NCI-H526 (cell line): ENCODE results near the gene ADRA2A.

Experiments
- DNase-seq, 2 experiments: peaks; one replicate each; lab custom pipeline; 2025; lab: John Stamatoyannopoulos, UW

The ADRA2A gene

DNA sequence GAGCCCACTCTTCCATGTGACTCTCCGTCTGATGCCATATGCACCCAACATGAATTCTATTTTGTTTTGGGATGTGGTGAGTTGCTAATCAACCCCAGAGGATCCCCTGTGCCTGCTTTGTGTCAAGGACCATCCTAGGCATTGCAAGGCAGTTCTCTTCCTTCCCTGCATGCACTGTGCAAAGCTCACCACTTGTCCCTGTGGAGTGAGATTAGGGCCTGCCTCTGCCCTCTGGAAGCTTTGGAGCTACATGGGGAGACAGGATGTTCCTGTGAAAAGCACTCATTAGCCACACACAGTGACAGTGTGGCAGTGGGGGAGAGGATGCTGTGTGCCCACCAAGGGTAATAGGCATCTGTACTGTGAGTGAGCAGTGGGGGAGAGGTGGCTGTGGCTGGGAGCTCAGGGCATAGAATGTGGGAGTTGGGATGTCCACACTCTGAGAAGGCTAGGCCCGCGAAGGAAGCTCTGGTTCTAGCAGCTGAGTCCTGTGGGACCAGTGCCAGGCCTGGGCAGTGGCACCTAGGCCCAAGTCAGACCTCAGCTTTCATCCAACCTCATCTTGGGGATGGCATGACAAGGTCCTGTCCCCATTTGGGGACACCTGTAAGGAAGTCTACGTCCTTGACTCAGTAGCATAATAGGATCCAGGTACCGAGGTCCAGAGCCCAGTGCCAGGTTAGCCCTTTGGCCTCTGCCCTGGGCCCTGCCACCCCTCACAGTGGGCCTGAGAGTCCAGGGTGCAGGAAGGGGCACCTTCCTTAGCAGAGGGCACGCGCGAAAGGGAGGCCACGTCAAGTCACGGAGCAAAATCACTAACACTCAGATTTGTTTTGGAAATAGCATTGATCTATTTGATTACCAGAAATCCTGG lies 6.6 kb downstream of the ADRA2A start:
- no peak for DNase-seq

DNA sequence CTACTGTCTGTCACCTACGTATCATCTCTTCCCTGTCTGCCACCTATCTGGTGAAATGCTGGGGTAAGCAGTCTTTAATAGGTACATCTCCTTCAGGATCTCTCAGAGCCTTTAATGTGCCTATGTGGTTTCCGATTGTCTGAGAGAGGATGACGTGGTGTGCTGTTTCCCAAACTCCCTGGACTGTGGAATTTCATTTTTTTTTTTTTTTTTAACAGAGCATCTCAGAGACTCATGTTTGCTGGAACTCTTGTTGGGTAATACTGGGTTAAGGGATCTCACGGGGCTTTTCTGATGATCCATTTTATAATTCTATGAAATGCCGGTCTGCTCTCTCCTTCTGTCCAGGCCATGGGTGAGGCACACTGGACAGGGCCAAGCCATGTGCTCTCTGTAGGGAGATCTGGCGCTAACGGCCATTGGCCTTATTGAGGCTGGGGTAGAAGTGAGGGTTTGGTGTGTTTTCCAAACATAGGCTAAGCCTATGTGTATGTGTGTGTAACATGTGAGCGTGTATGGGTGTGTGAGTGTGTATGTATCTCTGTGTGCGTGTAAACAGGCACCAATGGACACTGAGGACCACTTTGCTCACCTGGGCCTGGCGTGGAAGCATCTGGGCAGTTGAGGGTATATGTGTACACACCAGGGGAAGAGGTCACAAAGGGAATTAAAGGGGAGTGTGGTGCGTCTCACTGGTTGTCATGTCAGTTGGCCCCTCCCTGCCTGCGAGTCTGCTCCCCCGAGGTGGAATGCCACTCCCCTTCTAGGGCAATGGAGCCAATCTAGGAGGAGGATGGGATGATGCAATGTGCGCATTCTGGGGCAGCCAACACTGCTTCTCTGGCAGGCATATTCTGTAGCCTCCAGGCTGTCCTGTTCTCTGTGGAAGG lies 7.8 kb downstream of the ADRA2A start:
- no peak for DNase-seq

- no peak for DNase-seq
Observed at GRCh38 chr10:111085690-111086353, 9.0 kb downstream of the ADRA2A start.

DNA sequence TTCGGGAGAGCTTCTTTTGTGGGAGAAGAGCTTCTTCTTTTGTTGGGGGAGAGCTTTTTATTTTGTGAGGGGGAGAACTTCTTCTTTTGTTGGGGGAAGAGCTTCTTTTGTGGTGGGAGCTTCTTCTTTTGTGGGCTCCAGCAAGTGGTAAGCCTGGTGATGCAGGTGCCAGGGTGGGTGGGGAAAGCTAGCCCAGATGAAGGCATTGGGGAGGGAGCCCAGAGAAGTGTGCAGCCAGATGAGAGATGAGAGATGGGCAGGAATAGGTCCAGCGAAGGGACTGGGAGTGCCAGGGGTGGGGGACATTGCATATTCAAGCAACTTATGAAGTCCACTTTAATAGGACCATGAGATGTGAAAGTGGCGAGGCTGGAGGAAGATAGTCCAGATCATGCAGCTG lies 9.7 kb downstream of the ADRA2A start:
- DNase-seq, result no peak

GRCh38 chr10:111087331-111087756 lies 10.5 kb downstream of the ADRA2A start:
- DNase-seq, result no peak

DNA sequence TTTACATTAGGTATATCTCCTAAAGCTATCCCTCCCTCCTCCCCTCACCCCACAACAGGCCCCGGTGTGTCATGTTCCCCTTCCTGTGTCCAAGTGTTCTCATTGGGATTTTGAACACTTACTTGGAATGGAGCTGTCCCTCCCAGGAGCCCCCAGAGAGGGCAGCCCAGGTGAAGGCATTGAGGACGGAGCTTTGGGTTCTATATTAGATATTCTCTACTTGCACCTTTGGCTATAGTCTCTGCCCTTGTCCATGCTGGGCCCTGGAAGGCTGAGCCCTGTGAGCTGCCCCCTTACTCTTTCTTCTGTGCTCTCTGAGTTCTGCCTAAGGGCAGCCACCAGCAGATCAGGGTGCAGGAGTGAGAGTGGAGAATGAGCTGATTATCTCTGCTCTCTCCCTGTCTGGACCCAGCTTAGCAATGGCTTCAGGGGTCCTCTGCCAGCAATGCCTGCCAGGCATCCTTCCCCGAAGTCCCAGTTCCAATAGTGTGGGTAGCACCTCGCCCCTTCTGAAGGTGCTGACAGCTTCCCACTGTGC lies 11.2 kb downstream of the ADRA2A start:
- DNase-seq, result no peak

GRCh38 chr10:111089293-111089692 lies 12.5 kb downstream of the ADRA2A start:
- no peak for DNase-seq

GRCh38 chr10:111091833-111092232 lies 15.0 kb downstream of the ADRA2A start:
- DNase-seq, result no peak

GRCh38 chr10:111093741-111094380 lies 17.0 kb downstream of the ADRA2A start:
- no peak for DNase-seq

- DNase-seq, result no peak
Observed at GRCh38 chr10:111098679-111099437, 22.0 kb downstream of the ADRA2A start.

GRCh38 chr10:111100198-111100597 lies 23.4 kb downstream of the ADRA2A start:
- no peak for DNase-seq

DNA sequence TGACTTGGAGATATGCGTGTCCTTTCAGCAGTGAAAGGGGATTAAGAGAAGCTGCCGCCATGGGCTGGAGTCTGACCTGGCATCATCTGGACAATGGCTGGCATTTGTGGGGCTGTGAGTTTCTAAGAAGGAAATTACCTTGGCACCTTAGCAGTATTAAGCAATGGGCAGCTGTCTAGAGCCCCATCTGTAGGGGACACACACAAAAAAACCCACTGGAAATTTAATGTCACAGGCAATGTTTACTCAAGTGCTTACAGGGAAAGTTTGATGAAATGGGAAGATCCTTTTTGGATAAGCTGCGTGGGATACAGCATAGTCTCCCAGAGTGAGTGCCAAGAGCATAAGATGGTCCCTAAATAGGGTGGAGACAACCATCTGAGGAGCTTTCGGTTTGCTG lies 25.0 kb downstream of the ADRA2A start:
- DNase-seq, result no peak

GRCh38 chr10:111102359-111102837 lies 25.6 kb downstream of the ADRA2A start:
- no peak for DNase-seq

DNA sequence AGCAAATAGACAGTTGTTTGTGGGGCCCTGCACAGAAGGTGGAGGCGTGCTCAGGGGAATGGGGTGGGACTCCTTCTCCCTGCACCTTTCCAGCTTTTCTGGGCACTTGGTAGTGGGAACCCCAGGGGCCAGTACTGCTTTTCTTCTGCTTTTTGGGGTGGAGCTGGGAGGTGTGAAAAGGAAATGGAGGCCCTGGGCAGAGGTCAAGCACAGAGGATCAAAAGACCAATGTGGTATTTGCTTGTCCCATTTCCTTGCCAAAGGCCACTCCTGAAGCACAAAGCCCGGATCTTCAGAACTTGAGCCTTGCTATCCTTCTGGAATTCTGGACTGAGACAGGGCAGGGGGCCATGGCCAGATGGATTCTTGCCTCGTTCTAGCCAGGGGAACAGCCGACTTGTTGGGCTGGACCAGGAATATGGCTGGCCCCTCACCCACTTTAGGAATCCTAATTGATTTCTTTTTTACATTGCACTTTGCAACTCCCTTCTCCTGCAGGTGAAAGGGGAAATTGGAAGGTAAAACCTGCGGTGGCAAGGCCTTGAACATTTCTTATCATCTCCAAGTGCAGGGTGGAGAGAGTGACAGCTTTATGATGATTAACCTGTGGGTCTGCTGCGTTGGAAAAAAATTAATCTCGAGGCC lies 26.5 kb downstream of the ADRA2A start:
- no peak for DNase-seq

DNA sequence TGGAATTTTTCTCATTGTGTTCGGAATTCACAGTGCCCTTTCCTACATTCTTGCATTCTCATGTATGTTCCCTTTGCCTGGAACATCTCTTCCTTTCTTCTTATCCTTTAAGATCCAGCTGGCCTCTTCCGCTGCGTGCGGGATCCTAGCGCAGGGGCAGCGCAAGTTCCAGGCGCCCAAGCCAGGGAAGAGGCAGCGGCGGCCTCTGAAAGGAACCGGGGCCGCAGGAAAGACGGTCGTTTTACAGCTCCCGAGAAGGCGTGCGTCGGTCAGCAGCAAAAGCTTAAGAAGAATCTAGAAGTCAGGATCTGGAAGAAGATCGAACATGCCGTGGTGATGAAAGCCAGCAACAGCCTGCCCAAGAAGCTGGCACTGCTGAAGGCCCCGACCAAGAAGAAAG lies 28.0 kb downstream of the ADRA2A start:
- no peak for DNase-seq

- DNase-seq, result no peak
Observed at GRCh38 chr10:111106081-111106480, 29.3 kb downstream of the ADRA2A start.

GRCh38 chr10:111107023-111107422 lies 30.2 kb downstream of the ADRA2A start:
- DNase-seq, result no peak

DNA sequence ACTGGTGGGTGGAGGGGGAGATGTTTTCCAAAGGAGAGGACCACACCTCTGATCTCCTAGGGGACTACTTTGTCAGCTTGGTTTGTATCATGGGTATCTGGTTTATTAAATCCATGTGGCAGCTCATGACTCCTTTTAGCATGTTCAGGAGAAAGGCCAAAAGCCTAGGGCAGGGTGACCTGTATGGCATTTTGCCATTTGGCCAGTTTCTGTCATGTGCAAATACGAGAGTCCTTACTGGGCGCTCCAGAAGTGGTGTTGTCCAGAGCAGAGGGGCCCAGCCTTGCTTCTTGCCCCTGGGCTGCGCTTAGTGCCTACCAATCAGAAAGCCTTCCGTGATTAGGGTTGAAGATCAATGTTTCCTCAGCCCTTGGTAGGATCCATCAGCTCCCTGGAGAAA lies 31.0 kb downstream of the ADRA2A start:
- no peak for DNase-seq

DNA sequence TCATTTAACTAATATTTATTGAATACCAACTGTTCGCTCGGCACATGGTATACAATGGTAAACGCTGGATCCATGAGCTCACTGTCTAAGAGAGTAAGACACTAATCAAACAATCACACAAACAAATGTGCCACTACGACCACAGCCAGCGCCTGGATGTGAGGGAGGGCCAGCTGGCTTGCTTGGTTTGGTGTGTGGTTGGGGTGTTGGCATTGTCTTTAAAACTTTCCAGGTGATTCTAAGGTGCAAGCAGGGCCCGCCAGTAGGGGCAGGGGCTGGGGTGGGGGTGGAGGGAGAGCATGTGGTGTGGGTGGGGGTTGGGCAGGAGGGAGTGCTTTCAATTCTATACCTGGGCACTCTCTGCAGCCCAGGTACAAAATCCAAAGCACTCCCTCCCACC lies 31.6 kb downstream of the ADRA2A start:
- DNase-seq, result no peak
